GM23248 (cell line): Measurements from ENCODE around the gene MYOD1.

Experiments used
- EZH2 ChIP-seq: fragments of 200-600 bp; sonication (generic); IDR thresholded peaks from 2 replicates; pipeline ENCODE4 v1.6.1; 2018; ENCODE audit warnings: antibody characterized with exemption, mild to moderate bottlenecking; ENCODE audit not compliant: insufficient read depth, poor library complexity, severe bottlenecking
- EZH2phosphoT487 ChIP-seq: fragments of 200-600 bp; sonication (generic); IDR thresholded peaks from 2 replicates; pipeline ENCODE4 v1.6.1; 2018; ENCODE audit warnings: antibody characterized with exemption, moderate library complexity, mild to moderate bottlenecking, low read depth; ENCODE audit not compliant: insufficient read depth

GRCh38 chr11:17740649-17741235, 21.4 kb downstream of the MYOD1 start:
- TF ChIP-seq EZH2 (no peak), EZH2phosphoT487 (no peak)
